HG03565 (cell line): ENCODE measurements around the gene SPG7.

Experiments used
- ATAC-seq: cut with Tn5 transposase; IDR thresholded peaks from one replicate; pipeline ENCODE4 v1.9.1; 2021; ENCODE audit warnings: mild to moderate bottlenecking, moderate library complexity; ENCODE audit not compliant: unreplicated experiment

The SPG7 gene

GRCh38 chr16:89510526-89510925, 2.3 kb downstream of the SPG7 start:
- no peak for ATAC-seq

GRCh38 chr16:89511374-89511773, 3.2 kb downstream of the SPG7 start:
- no peak for ATAC-seq

GRCh38 chr16:89512453-89512852, 4.2 kb downstream of the SPG7 start:
- no peak for ATAC-seq

GRCh38 chr16:89517128-89517527, 8.9 kb downstream of the SPG7 start:
- ATAC-seq: no peak

- no peak for ATAC-seq
Measured at GRCh38 chr16:89519881-89520280, 11.7 kb downstream of the SPG7 start.

GRCh38 chr16:89522287-89522686, 14.1 kb downstream of the SPG7 start:
- no peak for ATAC-seq

GRCh38 chr16:89523680-89524344, 15.6 kb downstream of the SPG7 start:
- no peak for ATAC-seq

GRCh38 chr16:89525146-89525913, 17.1 kb downstream of the SPG7 start:
- no peak for ATAC-seq

- ATAC-seq: no peak
Measured at GRCh38 chr16:89529097-89529496, 20.9 kb downstream of the SPG7 start.

- no peak for ATAC-seq
Measured at GRCh38 chr16:89530401-89531381, 22.5 kb downstream of the SPG7 start.

GRCh38 chr16:89531821-89532526, 23.8 kb downstream of the SPG7 start:
- ATAC-seq: no peak

- ATAC-seq: no peak
Measured at GRCh38 chr16:89534252-89534756, 26.1 kb downstream of the SPG7 start.

GRCh38 chr16:89536371-89536770, 28.2 kb downstream of the SPG7 start:
- ATAC-seq: no peak

GRCh38 chr16:89536886-89537548, 28.8 kb downstream of the SPG7 start:
- no peak for ATAC-seq

- ATAC-seq: no peak
Measured at GRCh38 chr16:89537549-89537925, 29.3 kb downstream of the SPG7 start.

- ATAC-seq: no peak
Measured at GRCh38 chr16:89538286-89538685, 30.1 kb downstream of the SPG7 start.

- no peak for ATAC-seq
Measured at GRCh38 chr16:89540557-89540956, 32.4 kb downstream of the SPG7 start.

- ATAC-seq: no peak
Measured at GRCh38 chr16:89541792-89542191, 33.6 kb downstream of the SPG7 start.

- ATAC-seq: no peak
Measured at GRCh38 chr16:89544113-89544512, 35.9 kb downstream of the SPG7 start.

GRCh38 chr16:89544713-89545043, 36.5 kb downstream of the SPG7 start:
- no peak for ATAC-seq
